WTC11 (cell line): Measurements from ENCODE around the gene KNOP1. TPM values are rescaled to one million over a fixed set of nuclear protein-coding genes. Genes with fewer than 3 reads are reported as not detected.

ENCODE experiments used
- ATAC-seq: fragments of 200-7000 bp; cut with Tn5 transposase; 2 replicates; pipeline ENCODE4 v1.10.0; 2021; ENCODE audit warnings: mild to moderate bottlenecking, moderate library complexity
- CTCF ChIA-PET: fragments of 300-600 bp; sonication (Branson Sonifier 250); formaldehyde crosslinking; loops from one replicate; lab custom pipeline; 2021; ENCODE audit warnings: antibody characterized with exemption; lab: Charles Lee
- POLR2A ChIA-PET: fragments of 350-600 bp; sonication (Branson Sonifier 250); formaldehyde crosslinking; loops from one replicate; lab custom pipeline; 2021; ENCODE audit warnings: antibody characterized with exemption; lab: Charles Lee
- DNase-seq: peaks from one replicate; pipeline ENCODE4 v3.0.0; 2021; ENCODE audit warnings: low spot score
- H3K27ac Mint-ChIP-seq: 2 replicates; pipeline ENCODE4 v1.8.0; 2021; ENCODE audit warnings: mixed read lengths
- H3K27me3 Mint-ChIP-seq: 2 replicates; pipeline ENCODE4 v1.8.0; 2021; ENCODE audit warnings: low read depth, mild to moderate bottlenecking, moderate library complexity, mixed read lengths
- H3K36me3 Mint-ChIP-seq: 2 replicates; pipeline ENCODE4 v1.8.0; 2021; ENCODE audit warnings: mixed read lengths
- H3K4me1 Mint-ChIP-seq: 2 replicates; pipeline ENCODE4 v1.8.0; 2022; ENCODE audit warnings: mixed read lengths
- H3K4me3 Mint-ChIP-seq: 2 replicates; pipeline ENCODE4 v1.8.0; 2021; ENCODE audit warnings: mild to moderate bottlenecking, moderate library complexity, mixed read lengths
- H3K9me3 Mint-ChIP-seq: 2 replicates; pipeline ENCODE4 v1.8.0; 2021; ENCODE audit warnings: mixed read lengths
- ATF1 ChIP-seq: sonication (generic); formaldehyde crosslinking; IDR thresholded peaks from 2 replicates; pipeline ENCODE4 v1.8.1; 2023; ENCODE audit warnings: mild to moderate bottlenecking, moderate library complexity, missing genetic modification reagents
- CBFB ChIP-seq: sonication (generic); formaldehyde crosslinking; IDR thresholded peaks from 2 replicates; pipeline ENCODE4 v1.8.1; 2022; ENCODE audit warnings: mild to moderate bottlenecking, low read depth, missing genetic modification reagents
- GRHL2 ChIP-seq: fragments of 250-450 bp; sonication (Bioruptor Pico); IDR thresholded peaks from 2 replicates; pipeline ENCODE4 v1.8.0; 2022; ENCODE audit warnings: mild to moderate bottlenecking, moderate library complexity; ENCODE audit not compliant: insufficient replicate concordance, severe bottlenecking
- GTF2I ChIP-seq: fragments of 250-450 bp; sonication (Bioruptor Pico); conservative IDR thresholded peaks from 2 replicates; pipeline ENCODE4 v1.4.0; 2021; ENCODE audit warnings: mild to moderate bottlenecking
- KAT7 ChIP-seq: sonication (generic); formaldehyde crosslinking; IDR thresholded peaks from 2 replicates; pipeline ENCODE4 v1.8.1; 2023; ENCODE audit warnings: missing genetic modification reagents, mild to moderate bottlenecking, borderline replicate concordance
- RORB ChIP-seq: fragments of 250-450 bp; sonication (Bioruptor Pico); IDR thresholded peaks from 2 replicates; pipeline ENCODE4 v1.9.0; 2021; ENCODE audit warnings: mild to moderate bottlenecking
- TEAD4 ChIP-seq: sonication (generic); formaldehyde crosslinking; IDR thresholded peaks from 2 replicates; pipeline ENCODE4 v1.8.0; 2022; ENCODE audit warnings: mild to moderate bottlenecking, missing genetic modification reagents
- ZNF121 ChIP-seq: sonication (generic); formaldehyde crosslinking; IDR thresholded peaks from 2 replicates; pipeline ENCODE4 v1.8.0; 2023; ENCODE audit warnings: missing genetic modification reagents
- ZNF416 ChIP-seq: fragments of 250-450 bp; sonication (Bioruptor Pico); IDR thresholded peaks from 2 replicates; pipeline ENCODE4 v1.9.0; 2021; ENCODE audit warnings: mild to moderate bottlenecking, inconsistent platforms
- ZNF512 ChIP-seq: sonication (generic); formaldehyde crosslinking; IDR thresholded peaks from 2 replicates; pipeline ENCODE4 v1.8.1; 2022; ENCODE audit warnings: missing genetic modification reagents, borderline replicate concordance
- total RNA-seq: library from RNA; stranded (reverse); gene quantifications from 3 replicates; pipeline ENCODE4 v1.2.3, GENCODE V29; 2021
- TF ChIP-seq, protein P1 (sequence below): sonication (generic); formaldehyde crosslinking; IDR thresholded peaks from 2 replicates; pipeline ENCODE4 v1.8.1; 2023; ENCODE audit warnings: mild to moderate bottlenecking, moderate library complexity, missing genetic modification reagents
- TF ChIP-seq, protein P2 (sequence below): sonication (generic); formaldehyde crosslinking; IDR thresholded peaks from 2 replicates; pipeline ENCODE4 v1.8.1; 2023; ENCODE audit warnings: mild to moderate bottlenecking, missing genetic modification reagents
- TF ChIP-seq, protein P3 (sequence below): sonication (generic); formaldehyde crosslinking; IDR thresholded peaks from 2 replicates; pipeline ENCODE4 v1.8.1; 2023; ENCODE audit warnings: mild to moderate bottlenecking, missing genetic modification reagents
- TF ChIP-seq, protein P4 (sequence below): sonication (generic); formaldehyde crosslinking; conservative IDR thresholded peaks from 2 replicates; pipeline ENCODE4 v1.8.1; 2022; ENCODE audit warnings: mild to moderate bottlenecking, missing genetic modification reagents
- TF ChIP-seq, protein P5 (sequence below): fragments of 250-450 bp; sonication (Bioruptor Pico); IDR thresholded peaks from 2 replicates; pipeline ENCODE4 v1.9.0; 2021; ENCODE audit warnings: moderate library complexity, mild to moderate bottlenecking, inconsistent platforms, borderline replicate concordance
- TF ChIP-seq, protein P6 (sequence below): sonication (generic); formaldehyde crosslinking; IDR thresholded peaks from 2 replicates; pipeline ENCODE4 v1.8.0; 2023; ENCODE audit warnings: missing genetic modification reagents, mild to moderate bottlenecking, borderline replicate concordance

The KNOP1 gene
- total RNA-seq, 1 experiment from 2014 or later: 102 TPM

- DNase-seq (no peak), ATAC-seq (no peak)
- H3K4me3 Mint-ChIP-seq: no peak overlapping the region
- TF ChIP-seq TEAD4 (CRISPR knock-in tag) (no peak), ZNF512 (CRISPR knock-in tag) (no peak), RORB (no peak), GTF2I (CRISPR knock-in tag) (no peak), GRHL2 (CRISPR knock-in tag) (no peak), ATF1 (CRISPR knock-in tag) (no peak), CBFB (CRISPR knock-in tag) (no peak), ZNF416 (no peak), KAT7 (CRISPR knock-in tag) (no peak), ZNF121 (CRISPR knock-in tag) (no peak)
- TF ChIP-seq, protein P1, sequence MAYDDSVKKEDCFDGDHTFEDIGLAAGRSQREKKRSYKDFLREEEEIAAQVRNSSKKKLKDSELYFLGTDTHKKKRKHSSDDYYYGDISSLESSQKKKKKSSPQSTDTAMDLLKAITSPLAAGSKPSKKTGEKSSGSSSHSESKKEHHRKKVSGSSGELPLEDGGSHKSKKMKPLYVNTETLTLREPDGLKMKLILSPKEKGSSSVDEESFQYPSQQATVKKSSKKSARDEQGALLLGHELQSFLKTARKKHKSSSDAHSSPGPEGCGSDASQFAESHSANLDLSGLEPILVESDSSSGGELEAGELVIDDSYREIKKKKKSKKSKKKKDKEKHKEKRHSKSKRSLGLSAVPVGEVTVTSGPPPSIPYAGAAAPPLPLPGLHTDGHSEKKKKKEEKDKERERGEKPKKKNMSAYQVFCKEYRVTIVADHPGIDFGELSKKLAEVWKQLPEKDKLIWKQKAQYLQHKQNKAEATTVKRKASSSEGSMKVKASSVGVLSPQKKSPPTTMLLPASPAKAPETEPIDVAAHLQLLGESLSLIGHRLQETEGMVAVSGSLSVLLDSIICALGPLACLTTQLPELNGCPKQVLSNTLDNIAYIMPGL: no peak
- TF ChIP-seq, protein P2, sequence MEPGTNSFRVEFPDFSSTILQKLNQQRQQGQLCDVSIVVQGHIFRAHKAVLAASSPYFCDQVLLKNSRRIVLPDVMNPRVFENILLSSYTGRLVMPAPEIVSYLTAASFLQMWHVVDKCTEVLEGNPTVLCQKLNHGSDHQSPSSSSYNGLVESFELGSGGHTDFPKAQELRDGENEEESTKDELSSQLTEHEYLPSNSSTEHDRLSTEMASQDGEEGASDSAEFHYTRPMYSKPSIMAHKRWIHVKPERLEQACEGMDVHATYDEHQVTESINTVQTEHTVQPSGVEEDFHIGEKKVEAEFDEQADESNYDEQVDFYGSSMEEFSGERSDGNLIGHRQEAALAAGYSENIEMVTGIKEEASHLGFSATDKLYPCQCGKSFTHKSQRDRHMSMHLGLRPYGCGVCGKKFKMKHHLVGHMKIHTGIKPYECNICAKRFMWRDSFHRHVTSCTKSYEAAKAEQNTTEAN (CRISPR knock-in tag): no peak
- TF ChIP-seq, protein P3, sequence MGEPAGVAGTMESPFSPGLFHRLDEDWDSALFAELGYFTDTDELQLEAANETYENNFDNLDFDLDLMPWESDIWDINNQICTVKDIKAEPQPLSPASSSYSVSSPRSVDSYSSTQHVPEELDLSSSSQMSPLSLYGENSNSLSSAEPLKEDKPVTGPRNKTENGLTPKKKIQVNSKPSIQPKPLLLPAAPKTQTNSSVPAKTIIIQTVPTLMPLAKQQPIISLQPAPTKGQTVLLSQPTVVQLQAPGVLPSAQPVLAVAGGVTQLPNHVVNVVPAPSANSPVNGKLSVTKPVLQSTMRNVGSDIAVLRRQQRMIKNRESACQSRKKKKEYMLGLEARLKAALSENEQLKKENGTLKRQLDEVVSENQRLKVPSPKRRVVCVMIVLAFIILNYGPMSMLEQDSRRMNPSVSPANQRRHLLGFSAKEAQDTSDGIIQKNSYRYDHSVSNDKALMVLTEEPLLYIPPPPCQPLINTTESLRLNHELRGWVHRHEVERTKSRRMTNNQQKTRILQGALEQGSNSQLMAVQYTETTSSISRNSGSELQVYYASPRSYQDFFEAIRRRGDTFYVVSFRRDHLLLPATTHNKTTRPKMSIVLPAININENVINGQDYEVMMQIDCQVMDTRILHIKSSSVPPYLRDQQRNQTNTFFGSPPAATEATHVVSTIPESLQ (CRISPR knock-in tag): no peak
- TF ChIP-seq, protein P4, sequence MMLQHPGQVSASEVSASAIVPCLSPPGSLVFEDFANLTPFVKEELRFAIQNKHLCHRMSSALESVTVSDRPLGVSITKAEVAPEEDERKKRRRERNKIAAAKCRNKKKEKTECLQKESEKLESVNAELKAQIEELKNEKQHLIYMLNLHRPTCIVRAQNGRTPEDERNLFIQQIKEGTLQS (CRISPR knock-in tag): no peak
- TF ChIP-seq, protein P5, sequence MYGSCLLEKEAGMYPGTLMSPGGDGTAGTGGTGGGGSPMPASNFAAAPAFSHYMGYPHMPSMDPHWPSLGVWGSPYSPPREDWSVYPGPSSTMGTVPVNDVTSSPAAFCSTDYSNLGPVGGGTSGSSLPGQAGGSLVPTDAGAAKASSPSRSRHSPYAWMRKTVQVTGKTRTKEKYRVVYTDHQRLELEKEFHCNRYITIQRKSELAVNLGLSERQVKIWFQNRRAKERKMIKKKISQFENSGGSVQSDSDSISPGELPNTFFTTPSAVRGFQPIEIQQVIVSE: no peak
- TF ChIP-seq, protein P6, sequence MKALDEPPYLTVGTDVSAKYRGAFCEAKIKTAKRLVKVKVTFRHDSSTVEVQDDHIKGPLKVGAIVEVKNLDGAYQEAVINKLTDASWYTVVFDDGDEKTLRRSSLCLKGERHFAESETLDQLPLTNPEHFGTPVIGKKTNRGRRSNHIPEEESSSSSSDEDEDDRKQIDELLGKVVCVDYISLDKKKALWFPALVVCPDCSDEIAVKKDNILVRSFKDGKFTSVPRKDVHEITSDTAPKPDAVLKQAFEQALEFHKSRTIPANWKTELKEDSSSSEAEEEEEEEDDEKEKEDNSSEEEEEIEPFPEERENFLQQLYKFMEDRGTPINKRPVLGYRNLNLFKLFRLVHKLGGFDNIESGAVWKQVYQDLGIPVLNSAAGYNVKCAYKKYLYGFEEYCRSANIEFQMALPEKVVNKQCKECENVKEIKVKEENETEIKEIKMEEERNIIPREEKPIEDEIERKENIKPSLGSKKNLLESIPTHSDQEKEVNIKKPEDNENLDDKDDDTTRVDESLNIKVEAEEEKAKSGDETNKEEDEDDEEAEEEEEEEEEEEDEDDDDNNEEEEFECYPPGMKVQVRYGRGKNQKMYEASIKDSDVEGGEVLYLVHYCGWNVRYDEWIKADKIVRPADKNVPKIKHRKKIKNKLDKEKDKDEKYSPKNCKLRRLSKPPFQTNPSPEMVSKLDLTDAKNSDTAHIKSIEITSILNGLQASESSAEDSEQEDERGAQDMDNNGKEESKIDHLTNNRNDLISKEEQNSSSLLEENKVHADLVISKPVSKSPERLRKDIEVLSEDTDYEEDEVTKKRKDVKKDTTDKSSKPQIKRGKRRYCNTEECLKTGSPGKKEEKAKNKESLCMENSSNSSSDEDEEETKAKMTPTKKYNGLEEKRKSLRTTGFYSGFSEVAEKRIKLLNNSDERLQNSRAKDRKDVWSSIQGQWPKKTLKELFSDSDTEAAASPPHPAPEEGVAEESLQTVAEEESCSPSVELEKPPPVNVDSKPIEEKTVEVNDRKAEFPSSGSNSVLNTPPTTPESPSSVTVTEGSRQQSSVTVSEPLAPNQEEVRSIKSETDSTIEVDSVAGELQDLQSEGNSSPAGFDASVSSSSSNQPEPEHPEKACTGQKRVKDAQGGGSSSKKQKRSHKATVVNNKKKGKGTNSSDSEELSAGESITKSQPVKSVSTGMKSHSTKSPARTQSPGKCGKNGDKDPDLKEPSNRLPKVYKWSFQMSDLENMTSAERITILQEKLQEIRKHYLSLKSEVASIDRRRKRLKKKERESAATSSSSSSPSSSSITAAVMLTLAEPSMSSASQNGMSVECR (CRISPR knock-in tag): no peak
- no peaks in the 10 kb centered on the region for H3K27me3 Mint-ChIP-seq
- H3K9me3 Mint-ChIP-seq: no peaks in the 10 kb centered on the region
- H3K36me3 Mint-ChIP-seq: peaks cover under 1% of the 10 kb centered on the region; the same call in 1 of the 2 replicates
- no peak overlapping the region for H3K27ac Mint-ChIP-seq
- CTCF ChIA-PET: no interaction called here
- POLR2A ChIA-PET: no interaction called here
- H3K4me1 Mint-ChIP-seq: peaks cover 9% of the 10 kb centered on the region
Observed at GRCh38 chr16:19741354-19741753, 23.3 kb upstream of the KNOP1 start.
